Amniotic epithelial cell (primary cell): Measurements from ENCODE around the gene DUOX1.
A peak's percentile ranks its signal among the peaks of the same experiment; 100 is the strongest.

Experiments
- DNase-seq: peaks from one replicate; pipeline ENCODE4 v3.0.0-alpha.2; 2010; ENCODE audit warnings: low read depth

Gene DUOX1

DNA sequence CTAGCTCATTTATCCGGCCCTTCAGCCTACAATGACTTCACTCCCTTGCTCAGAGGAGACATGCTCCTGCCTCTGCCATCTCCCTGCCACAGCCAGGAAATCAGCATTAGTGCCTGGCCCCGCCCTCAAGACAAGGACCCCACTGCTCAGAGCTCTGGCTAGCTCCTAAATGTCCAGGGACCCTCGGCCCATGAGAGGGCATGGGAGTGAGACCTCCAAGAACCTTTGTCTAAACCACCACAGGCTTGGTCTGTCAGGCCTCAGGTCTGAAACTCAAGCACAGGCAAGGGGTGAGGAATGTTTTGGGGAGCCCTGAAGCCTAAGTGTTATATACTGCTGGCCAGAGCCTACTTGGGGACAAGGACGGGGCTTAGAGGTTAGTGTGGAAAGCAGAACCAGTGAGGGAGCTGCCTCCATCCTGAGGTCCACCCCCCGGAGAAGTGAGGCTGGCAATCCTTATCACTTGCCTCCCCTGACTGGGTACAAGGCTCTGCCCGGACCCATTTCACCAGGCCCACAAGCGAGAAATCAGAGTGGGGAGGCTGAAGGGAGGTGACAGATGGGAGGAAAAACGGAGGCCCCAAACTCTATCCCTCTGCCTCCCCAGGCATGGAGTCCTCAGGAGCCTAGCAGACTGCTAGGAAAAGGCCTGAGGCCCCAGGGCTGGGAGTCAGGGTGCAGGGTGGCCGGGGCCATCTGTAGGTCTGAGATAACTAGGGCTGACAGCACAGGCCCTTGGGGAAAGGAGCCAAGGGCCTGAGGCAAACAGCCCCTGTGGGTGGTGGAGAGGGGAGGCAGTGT lies 39.2 kb downstream of the DUOX1 start:
- no peak for DNase-seq

DNA sequence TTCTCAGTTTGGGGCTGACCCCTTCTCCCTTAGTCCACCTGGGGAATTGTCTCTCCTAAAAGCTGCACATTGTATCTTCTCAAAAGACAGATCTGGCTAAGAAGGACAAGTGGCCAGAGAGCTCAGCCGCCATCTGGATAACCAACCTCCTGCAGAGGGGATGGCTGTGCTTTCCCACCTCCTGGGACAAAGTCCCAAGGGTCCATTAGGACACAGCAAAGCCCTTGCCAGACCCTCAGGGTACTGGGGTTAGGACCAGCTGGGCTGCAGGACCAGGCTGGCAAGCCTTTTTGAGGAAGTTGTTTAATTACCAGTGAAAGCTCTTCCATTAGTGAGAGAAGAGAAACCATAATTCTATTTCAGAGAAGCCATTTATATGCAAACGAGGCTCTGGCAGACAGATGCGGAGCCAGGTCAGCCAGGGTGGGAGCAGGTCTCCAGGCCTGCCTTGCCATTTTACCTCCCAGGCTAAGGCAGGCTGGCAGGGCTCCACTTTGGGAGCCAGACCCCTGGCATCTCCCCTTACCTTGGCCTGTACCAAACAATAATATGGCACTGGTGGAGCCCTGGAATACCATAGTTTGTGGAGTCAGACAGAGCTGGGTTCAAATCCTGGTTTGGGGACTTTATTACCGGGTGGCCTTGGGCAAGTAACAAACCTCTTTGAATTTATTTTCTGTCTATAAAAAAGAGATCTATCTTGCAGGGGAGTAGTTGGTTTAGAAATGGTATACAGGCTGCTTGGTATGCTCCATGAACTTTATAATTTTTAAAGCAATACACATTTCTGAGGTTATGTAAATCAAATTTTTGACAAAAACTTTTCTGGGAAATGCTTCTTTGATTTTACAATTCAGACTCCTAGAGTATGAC lies 40.0 kb downstream of the DUOX1 start:
- no peak for DNase-seq

DNA sequence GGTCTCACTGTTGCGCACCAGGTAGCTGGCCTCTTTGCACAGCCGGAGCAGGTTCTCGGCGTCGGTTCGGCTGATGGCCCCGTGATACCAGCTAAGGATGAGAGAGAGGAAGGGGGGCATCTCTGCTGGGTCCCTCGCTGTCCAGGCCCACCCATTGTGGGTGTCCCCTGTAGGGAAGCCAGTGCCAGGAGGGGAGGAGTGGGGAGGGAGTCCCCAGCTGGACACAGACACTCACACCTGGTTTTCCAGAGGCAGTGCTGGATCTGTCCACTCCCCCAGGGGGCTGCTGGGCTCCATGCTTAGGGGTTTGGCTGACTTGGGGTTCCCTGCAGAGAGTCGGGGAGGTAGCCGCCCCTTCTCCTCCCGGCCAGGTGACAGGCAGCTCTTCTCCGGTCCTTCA lies 42.1 kb downstream of the DUOX1 start:
- no peak for DNase-seq

DNA sequence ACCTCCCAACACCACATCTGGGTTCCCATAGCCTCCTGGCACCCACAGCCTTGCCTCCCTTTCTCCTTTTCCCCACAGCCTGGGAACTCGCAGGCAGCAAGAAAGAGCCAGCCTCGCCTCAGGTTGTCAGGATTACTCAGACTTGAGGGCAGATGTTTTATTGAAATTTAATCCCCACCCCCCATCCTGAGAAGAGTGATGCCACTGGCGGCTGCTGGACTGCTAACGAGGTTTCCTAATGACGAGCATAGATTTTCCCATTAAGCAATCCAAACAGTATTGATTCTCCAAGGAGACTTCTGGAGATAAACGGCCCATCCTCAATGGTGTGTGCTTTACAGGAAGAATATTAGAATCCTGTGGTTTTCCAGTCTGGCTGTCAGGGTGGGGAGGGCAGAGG lies 44.3 kb downstream of the DUOX1 start:
- no peak for DNase-seq

DNA sequence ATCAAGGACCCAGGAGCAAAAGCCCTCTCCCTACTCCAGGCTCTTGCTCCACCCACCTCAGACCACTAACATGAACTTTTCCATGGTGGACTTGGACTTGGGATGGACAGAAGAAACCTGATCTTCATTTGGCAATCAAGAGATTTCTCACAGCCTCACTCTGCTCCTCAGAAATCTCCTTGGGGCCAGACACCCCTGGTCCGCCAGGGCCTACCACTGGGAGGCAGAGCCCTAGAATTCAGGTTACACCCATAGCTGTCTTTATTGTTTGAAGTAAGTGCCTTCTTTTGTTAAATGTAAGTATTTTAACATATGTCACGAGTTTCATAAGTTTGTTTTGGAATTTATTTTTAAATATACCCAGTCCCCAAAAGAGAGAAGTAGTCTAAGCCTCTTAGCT lies 44.8 kb downstream of the DUOX1 start:
- no peak for DNase-seq

DNA sequence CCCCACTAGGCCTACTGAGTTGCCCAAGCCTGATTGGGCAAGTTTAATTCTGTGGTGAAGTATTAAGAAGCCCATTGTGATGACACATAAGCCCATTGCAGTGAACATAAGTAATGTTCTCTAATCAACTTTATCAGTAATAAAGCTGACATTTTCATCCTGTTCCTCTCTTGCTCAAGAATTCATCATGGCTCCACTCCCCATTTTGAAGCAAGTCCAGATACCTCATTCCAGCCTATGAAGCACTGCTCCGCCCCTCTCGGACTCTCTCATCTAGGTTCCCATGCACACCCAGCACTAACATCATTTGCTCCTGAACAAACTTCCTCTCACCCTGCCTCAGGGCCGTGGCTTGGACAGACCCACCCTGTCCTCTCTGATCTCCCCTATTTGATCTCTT lies 47.5 kb downstream of the DUOX1 start:
- peak; percentile 86 for DNase-seq

- DNase-seq: no peak
Observed at GRCh38 chr15:45179221-45179985, 49.6 kb downstream of the DUOX1 start.

GRCh38 chr15:45180201-45180600 lies 50.4 kb downstream of the DUOX1 start:
- DNase-seq: peak; percentile 49

DNA sequence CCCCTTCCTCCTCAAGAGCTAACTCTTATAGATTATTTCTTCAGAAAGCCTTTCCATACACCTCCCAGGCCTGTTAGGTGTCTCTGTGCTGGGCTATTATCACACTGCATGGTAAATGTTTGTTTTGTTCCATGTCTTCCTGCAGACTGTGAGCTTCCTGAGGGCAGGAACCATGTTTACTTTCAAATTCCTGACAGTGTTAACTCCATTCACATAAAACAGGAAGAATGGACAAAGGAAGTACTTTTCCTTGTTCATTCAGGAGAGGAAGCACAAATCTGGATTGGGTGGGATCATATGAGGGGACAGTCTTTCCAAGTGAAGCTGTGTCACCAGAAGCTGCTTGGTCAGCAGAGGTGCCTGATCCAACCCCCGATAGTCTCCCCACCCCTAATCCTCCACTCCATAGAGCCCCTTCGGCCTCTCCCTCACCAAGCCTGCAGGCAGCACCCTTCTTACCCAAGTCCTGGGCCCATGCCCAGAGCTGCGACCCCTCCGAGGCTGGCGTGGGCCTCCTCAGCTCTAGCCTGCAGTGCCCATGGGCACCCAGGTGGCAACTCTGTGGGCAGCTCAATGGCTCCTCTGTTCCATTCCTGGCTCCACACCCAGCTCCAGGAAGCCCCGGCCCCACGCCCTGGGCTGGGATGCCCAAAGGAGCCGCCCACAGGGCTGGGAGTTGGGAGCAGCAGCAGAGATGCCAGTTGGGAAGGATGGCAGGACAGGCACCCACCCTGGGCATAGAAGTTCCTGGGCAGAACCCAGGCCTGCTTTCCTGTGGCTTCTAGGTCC lies 51.0 kb downstream of the DUOX1 start:
- DNase-seq: no peak

GRCh38 chr15:45181491-45182285 lies 51.9 kb downstream of the DUOX1 start:
- no peak for DNase-seq

- DNase-seq: no peak
Observed at GRCh38 chr15:45182996-45183395, 53.2 kb downstream of the DUOX1 start.

GRCh38 chr15:45183511-45183910 lies 53.7 kb downstream of the DUOX1 start:
- no peak for DNase-seq

DNA sequence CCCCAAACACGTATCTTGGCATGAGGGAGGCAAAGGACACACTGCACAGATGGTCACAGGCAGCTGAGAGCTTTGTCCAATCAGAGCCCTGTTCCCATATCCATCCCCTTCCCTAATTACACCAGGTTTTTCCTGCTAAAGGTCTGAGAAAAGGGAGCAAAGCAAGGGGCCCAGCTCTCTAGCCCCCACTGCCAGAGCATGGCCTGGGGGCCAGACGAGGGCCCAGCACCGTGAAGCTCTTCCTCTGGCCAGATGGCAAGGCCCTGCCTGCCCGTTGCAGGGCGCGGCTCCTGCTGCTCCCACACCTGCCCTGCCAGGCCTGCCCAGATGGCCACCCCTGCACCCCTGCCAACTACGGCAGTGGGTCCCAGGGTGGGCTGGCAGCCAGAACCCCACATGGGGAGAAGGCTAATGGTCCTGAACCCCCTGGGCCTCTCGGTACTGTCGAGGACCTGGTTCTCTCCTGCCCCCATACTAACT lies 54.8 kb downstream of the DUOX1 start:
- no peak for DNase-seq

GRCh38 chr15:45185069-45185779 lies 55.4 kb downstream of the DUOX1 start:
- no peak for DNase-seq

DNA sequence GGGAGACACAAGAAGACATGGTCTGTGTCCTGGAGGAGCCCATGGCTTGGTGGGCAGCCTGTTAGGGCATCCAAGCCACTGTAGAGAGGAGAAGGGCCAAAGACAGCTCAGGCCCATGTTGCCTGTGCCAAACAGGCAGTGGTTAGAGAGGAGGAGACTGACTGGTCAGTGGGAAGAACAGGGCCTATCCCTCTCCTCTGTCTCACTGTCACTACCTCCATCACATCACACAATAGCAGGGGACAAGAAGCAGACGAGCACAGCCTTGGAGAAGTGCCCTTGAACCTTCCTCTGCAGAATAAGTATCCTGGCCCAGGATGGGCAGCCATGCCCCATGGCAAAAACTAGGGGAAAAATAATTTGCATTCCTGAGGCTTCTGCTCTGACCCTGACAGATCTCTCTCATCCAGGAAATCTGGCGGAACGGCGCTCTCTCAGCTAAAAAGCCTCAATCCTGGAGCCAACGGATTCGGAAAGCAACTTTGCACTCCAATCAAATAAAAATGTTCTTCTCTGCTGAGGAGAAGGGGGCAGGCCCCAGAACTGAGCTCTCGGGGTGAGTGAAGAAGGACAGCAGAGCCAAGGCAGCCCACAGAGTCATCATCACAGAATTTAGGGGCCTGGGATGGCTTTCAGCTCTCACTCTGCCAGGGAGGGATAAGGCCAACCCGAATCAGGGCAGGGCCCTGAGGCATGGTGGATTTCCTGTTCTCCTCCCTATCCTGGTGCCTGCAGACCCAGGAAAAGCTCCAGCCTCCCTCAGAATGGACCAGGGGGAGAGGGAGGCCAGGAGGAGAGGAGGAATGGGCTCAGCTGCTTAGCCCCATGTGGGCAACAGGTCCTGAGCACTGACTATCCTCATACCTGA lies 56.3 kb downstream of the DUOX1 start:
- DNase-seq: no peak

- no peak for DNase-seq
Observed at GRCh38 chr15:45186771-45187577, 57.2 kb downstream of the DUOX1 start.

GRCh38 chr15:45187578-45187893 lies 57.7 kb downstream of the DUOX1 start:
- DNase-seq: no peak
